ENCODE measurements around the gene TMEM14C.
A peak's percentile ranks its signal among the peaks of the same experiment; 100 is the strongest.
"Not testable (repeated sequence)": the region's sequence is repeated elsewhere in the genome, so short reads cannot be mapped to it uniquely, and the experiment has no call there.

TMEM14C gene

GRCh38 chr6:10745116-10745515, 22.2 kb downstream of the TMEM14C start:
- no peaks in the 10 kb centered on the region for H3K36me3 ChIP-seq (ENCODE audit: control insufficient read depth, insufficient read depth, low read length)
- H3K27me3 ChIP-seq (replicated peaks; ENCODE audit: control insufficient read depth, insufficient read depth, low read length), result no peaks in the 10 kb centered on the region
- H3K4me3 ChIP-seq (replicated peaks; ENCODE audit: low read depth, low read length), result no peak overlapping the region
- TF ChIP-seq CTCF (IDR thresholded peaks at IDR 0.05; ENCODE audit: insufficient read depth, low read length, poor library complexity, severe bottlenecking), result no peak
- DNase-seq (ENCODE audit: extremely low read depth, insufficient read length), result no peak

- Histone ChIP-seq H3K36me3 (ENCODE audit: control insufficient read depth, insufficient read depth, low read length) (peaks cover 5% of the 10 kb centered on the region), H3K4me3 (replicated peaks; ENCODE audit: low read depth, low read length) (peak overlapping the region; percentile 87), H3K27me3 (replicated peaks; ENCODE audit: control insufficient read depth, insufficient read depth, low read length) (no peaks in the 10 kb centered on the region)
- DNase-seq (ENCODE audit: extremely low read depth, insufficient read length), result no peak
- no peak for TF ChIP-seq CTCF (IDR thresholded peaks at IDR 0.05; ENCODE audit: insufficient read depth, low read length, poor library complexity, severe bottlenecking)
Observed at GRCh38 chr6:10746915-10747250, 24.0 kb downstream of the TMEM14C start.

GRCh38 chr6:10747251-10747972, 24.5 kb downstream of the TMEM14C start, which contains the start of gene TMEM14B:
TMEM14B (plus strand) TSS chr6:10747805; CDS start chr6:10749246, 1,441 bp downstream.
- no peak for TF ChIP-seq CTCF (IDR thresholded peaks at IDR 0.05; ENCODE audit: insufficient read depth, low read length, poor library complexity, severe bottlenecking)

GRCh38 chr6:10749734-10750133, 26.9 kb downstream of the TMEM14C start:
- H3K27me3 ChIP-seq (replicated peaks; ENCODE audit: control insufficient read depth, insufficient read depth, low read length), result no peaks in the 10 kb centered on the region
- no peak for DNase-seq (ENCODE audit: extremely low read depth, insufficient read length)
- no peak overlapping the region for H3K4me3 ChIP-seq (replicated peaks; ENCODE audit: low read depth, low read length)
- TF ChIP-seq CTCF (IDR thresholded peaks at IDR 0.05; ENCODE audit: insufficient read depth, low read length, poor library complexity, severe bottlenecking), result no peak
- H3K36me3 ChIP-seq (ENCODE audit: control insufficient read depth, insufficient read depth, low read length), result peaks cover 6% of the 10 kb centered on the region

More at GRCh38 chr6:10747251-10747972, 24.5 kb downstream of the TMEM14C start, which contains the start of gene TMEM14B:
- H3K36me3 ChIP-seq (ENCODE audit: control insufficient read depth, insufficient read depth, low read length), result peaks cover 5% of the 10 kb centered on the region
- DNase-seq (ENCODE audit: extremely low read depth, insufficient read length), result peak; percentile 98
- peak within 1 kb of the TSS; percentile 87 for H3K4me3 ChIP-seq (replicated peaks; ENCODE audit: low read depth, low read length)
- H3K27me3 ChIP-seq (replicated peaks; ENCODE audit: control insufficient read depth, insufficient read depth, low read length), result no peaks in the 10 kb centered on the region

- DNase-seq (ENCODE audit: extremely low read depth, insufficient read length); H3K36me3 ChIP-seq (ENCODE audit: control insufficient read depth, insufficient read depth, low read length); H3K4me3 ChIP-seq (replicated peaks; ENCODE audit: low read depth, low read length); H3K27me3 ChIP-seq (replicated peaks; ENCODE audit: control insufficient read depth, insufficient read depth, low read length): not testable (repeated sequence)
Observed at GRCh38 chr6:10750568-10750967, 27.7 kb downstream of the TMEM14C start.

- DNase-seq (ENCODE audit: extremely low read depth, insufficient read length); H3K4me3 ChIP-seq (replicated peaks; ENCODE audit: low read depth, low read length); H3K36me3 ChIP-seq (ENCODE audit: control insufficient read depth, insufficient read depth, low read length): not testable (repeated sequence)
Observed at GRCh38 chr6:10751757-10752156, 28.9 kb downstream of the TMEM14C start.

GRCh38 chr6:10756085-10756484, 33.2 kb downstream of the TMEM14C start:
- DNase-seq (ENCODE audit: extremely low read depth, insufficient read length), result no peak
- no peak for TF ChIP-seq CTCF (IDR thresholded peaks at IDR 0.05; ENCODE audit: insufficient read depth, low read length, poor library complexity, severe bottlenecking)
- Histone ChIP-seq H3K27me3 (replicated peaks; ENCODE audit: control insufficient read depth, insufficient read depth, low read length) (no peaks in the 10 kb centered on the region), H3K36me3 (ENCODE audit: control insufficient read depth, insufficient read depth, low read length) (peaks cover 6% of the 10 kb centered on the region), H3K4me3 (replicated peaks; ENCODE audit: low read depth, low read length) (no peak overlapping the region)

More at GRCh38 chr6:10751757-10752156, 28.9 kb downstream of the TMEM14C start:
- not testable (repeated sequence) for H3K27me3 ChIP-seq (replicated peaks; ENCODE audit: control insufficient read depth, insufficient read depth, low read length)
